Fibroblast of lung (primary cell): ENCODE results near the gene B3GALT2.

Source experiments
- EZH2 ChIP-seq: IDR thresholded peaks from 2 replicates; pipeline ENCODE4 v1.5.1; 2012; ENCODE audit warnings: low read length, control low read depth, mild to moderate bottlenecking; ENCODE audit errors: missing control alignments
- TF ChIP-seq, protein P1 (sequence below), 2 donors: IDR thresholded peaks in 1 of 2; conservative IDR thresholded peaks in 1 of 2; 1 replicate in 1 of 2; 2 replicates in 1 of 2; pipeline ENCODE4 v1.5.1; 2011 to 2012; ENCODE audit warnings: low read length in 2 of 2, control low read depth in 1 of 2, inconsistent platforms in 1 of 2, low read depth in 1 of 2, mild to moderate bottlenecking in 1 of 2

DNA sequence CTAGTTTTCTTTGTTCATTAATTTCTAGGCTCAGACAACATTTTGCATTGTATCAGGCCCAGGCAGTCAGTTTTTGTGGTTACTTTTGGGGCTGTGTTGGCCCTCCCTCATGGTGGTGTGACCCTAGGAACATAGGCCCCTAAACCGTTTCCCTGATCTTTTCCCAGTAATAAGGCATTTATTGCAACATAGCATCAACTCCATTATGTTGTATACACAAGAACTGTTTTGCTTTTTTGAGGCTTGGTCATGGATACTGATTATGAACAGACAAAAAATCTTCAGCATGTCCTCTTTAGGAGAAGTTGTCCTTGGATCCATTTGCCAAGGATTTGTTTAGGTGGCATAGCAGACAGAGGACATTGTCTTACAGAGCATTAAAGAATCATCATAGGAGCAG, 10.3 kb downstream of the B3GALT2 start:
- TF ChIP-seq, protein P1, sequence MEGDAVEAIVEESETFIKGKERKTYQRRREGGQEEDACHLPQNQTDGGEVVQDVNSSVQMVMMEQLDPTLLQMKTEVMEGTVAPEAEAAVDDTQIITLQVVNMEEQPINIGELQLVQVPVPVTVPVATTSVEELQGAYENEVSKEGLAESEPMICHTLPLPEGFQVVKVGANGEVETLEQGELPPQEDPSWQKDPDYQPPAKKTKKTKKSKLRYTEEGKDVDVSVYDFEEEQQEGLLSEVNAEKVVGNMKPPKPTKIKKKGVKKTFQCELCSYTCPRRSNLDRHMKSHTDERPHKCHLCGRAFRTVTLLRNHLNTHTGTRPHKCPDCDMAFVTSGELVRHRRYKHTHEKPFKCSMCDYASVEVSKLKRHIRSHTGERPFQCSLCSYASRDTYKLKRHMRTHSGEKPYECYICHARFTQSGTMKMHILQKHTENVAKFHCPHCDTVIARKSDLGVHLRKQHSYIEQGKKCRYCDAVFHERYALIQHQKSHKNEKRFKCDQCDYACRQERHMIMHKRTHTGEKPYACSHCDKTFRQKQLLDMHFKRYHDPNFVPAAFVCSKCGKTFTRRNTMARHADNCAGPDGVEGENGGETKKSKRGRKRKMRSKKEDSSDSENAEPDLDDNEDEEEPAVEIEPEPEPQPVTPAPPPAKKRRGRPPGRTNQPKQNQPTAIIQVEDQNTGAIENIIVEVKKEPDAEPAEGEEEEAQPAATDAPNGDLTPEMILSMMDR (conservative IDR thresholded peaks at IDR 0.05 in 1 of 2, IDR thresholded peaks at IDR 0.05 in 1 of 2; ENCODE audit: low read depth in 1 of 2, low read length in 2 of 2): no peak
- TF ChIP-seq EZH2: no peak
